ENCODE measurements around the gene SRP68.
"Not testable (repeated sequence)": the region's sequence is repeated elsewhere in the genome, so short reads cannot be mapped to it uniquely, and the experiment has no call there.

SRP68 gene

DNA sequence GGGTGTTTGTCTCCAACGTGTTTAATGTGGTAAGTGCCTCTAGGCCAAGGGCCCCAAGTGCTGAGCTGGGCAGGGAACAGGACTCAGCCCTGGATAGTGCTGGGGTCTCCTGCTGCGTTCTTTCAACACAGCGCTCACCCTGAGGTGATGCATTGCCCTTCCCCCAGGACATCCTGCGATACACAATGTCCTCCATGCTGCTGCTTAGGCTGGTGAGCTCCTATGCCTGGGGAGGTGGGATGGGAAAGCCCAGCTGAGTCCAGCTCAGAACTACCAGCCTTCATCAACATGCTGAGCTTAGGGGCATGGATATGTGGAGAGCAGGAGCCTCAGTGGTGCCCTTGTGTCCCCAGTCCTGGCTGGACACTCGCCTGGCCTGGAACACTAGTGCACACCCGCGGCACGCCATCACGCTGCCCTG, 7.2 kb upstream of the SRP68 start:
- no peak overlapping the region for H3K4me3 ChIP-seq (replicated peaks; ENCODE audit: insufficient read depth, low read length)
- TF ChIP-seq GABPA (IDR thresholded peaks at IDR 0.05; ENCODE audit: low read depth): no peak
- peak; percentile 52; the same call in 1 of the 2 replicates for TF ChIP-seq POLR2AphosphoS5 (IDR thresholded peaks at IDR 0.05; ENCODE audit: low read depth)
- TF ChIP-seq SPI1 (IDR thresholded peaks at IDR 0.05; ENCODE audit: borderline replicate concordance, low read depth): no peak
- TF ChIP-seq, protein P1, sequence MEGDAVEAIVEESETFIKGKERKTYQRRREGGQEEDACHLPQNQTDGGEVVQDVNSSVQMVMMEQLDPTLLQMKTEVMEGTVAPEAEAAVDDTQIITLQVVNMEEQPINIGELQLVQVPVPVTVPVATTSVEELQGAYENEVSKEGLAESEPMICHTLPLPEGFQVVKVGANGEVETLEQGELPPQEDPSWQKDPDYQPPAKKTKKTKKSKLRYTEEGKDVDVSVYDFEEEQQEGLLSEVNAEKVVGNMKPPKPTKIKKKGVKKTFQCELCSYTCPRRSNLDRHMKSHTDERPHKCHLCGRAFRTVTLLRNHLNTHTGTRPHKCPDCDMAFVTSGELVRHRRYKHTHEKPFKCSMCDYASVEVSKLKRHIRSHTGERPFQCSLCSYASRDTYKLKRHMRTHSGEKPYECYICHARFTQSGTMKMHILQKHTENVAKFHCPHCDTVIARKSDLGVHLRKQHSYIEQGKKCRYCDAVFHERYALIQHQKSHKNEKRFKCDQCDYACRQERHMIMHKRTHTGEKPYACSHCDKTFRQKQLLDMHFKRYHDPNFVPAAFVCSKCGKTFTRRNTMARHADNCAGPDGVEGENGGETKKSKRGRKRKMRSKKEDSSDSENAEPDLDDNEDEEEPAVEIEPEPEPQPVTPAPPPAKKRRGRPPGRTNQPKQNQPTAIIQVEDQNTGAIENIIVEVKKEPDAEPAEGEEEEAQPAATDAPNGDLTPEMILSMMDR (IDR thresholded peaks at IDR 0.05; ENCODE audit: insufficient read depth, low read length): no peak
- TF ChIP-seq, protein P2, sequence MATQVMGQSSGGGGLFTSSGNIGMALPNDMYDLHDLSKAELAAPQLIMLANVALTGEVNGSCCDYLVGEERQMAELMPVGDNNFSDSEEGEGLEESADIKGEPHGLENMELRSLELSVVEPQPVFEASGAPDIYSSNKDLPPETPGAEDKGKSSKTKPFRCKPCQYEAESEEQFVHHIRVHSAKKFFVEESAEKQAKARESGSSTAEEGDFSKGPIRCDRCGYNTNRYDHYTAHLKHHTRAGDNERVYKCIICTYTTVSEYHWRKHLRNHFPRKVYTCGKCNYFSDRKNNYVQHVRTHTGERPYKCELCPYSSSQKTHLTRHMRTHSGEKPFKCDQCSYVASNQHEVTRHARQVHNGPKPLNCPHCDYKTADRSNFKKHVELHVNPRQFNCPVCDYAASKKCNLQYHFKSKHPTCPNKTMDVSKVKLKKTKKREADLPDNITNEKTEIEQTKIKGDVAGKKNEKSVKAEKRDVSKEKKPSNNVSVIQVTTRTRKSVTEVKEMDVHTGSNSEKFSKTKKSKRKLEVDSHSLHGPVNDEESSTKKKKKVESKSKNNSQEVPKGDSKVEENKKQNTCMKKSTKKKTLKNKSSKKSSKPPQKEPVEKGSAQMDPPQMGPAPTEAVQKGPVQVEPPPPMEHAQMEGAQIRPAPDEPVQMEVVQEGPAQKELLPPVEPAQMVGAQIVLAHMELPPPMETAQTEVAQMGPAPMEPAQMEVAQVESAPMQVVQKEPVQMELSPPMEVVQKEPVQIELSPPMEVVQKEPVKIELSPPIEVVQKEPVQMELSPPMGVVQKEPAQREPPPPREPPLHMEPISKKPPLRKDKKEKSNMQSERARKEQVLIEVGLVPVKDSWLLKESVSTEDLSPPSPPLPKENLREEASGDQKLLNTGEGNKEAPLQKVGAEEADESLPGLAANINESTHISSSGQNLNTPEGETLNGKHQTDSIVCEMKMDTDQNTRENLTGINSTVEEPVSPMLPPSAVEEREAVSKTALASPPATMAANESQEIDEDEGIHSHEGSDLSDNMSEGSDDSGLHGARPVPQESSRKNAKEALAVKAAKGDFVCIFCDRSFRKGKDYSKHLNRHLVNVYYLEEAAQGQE (IDR thresholded peaks at IDR 0.05; ENCODE audit: insufficient replicate concordance, low read depth): no peak
- H3K27ac ChIP-seq (replicated peaks): no peak overlapping the region
- DNase-seq (ENCODE audit: low read depth in 1 of 2, low spot score in 1 of 2): no peak
- H3K27me3 ChIP-seq (ENCODE audit: insufficient read depth, poor library complexity, severe bottlenecking): peaks cover 48% of the 10 kb centered on the region

DNA sequence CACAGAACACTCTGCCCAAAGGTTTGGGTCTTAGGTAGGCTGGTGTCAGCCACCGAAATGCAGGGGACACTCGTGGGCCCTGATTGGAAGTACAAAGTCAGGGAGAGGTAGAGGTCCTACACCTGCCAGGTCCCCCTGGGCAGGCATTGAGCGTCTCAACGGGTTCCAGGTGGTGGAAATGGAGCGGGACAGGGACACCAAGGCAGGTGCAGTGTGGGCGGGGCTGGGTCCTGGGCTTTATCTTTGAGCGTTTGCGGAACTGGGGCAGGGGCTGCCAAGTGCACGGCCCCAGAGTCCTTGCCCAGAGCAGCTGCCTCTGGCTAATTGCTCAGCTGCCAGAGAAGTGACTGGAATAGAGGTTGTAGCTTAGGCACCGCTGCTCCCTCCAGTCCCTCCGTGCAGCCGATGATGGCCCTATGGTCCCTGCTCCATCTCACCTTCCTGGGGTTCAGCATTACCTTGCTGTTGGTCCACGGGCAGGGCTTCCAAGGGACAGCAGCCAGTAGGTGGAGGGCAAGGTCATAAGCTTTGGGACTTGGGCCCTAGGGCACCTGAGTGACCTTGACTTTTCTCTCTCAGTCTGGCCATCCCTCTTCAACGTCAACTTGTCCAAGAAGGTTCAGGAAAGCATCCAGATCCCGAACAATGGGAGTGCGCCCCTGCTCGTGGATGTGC, 6.7 kb upstream of the SRP68 start, which contains the start of gene ZACN:
Gene ZACN, plus strand, starts transcription at position 323 of the 675 bp plus-strand sequence. Its CDS starts 83 bp downstream, at position 406.
- Histone ChIP-seq H3K27me3 (ENCODE audit: insufficient read depth, poor library complexity, severe bottlenecking) (peaks cover 53% of the 10 kb centered on the region), H3K27ac (replicated peaks) (no peak within 1 kb of the TSS), H3K4me3 (replicated peaks; ENCODE audit: insufficient read depth, low read length) (no peak within 1 kb of the TSS)
- 0 out of 2 replicates have a peak, but pooled peaks have one; percentile 4 for TF ChIP-seq POLR2AphosphoS5 (IDR thresholded peaks at IDR 0.05; ENCODE audit: low read depth)
- TF ChIP-seq SPI1 (IDR thresholded peaks at IDR 0.05; ENCODE audit: borderline replicate concordance, low read depth): no peak
- no peak for DNase-seq (ENCODE audit: low read depth in 1 of 2, low spot score in 1 of 2)

DNA sequence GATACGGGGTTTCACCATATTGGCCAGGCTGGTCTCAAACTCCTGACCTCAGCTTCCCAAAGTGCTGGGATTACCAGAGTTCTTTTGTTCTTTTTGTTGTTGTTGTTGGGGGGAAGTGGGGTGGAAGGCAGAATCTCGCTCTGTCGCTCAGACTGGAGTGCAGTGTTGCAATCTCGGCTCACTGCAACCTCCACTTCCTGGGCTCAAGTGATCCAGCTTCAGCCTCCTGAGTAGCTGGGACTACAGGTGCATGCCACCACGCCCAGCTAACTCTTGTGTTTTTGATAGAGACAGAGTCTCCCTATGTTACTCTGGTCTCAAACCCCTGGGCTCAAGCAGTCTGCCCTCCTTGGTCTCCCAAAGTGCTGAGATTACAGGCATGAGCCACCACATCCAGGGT, 6.1 kb upstream of the SRP68 start:
- peak; percentile 55 for TF ChIP-seq SPI1 (IDR thresholded peaks at IDR 0.05; ENCODE audit: borderline replicate concordance, low read depth)
- H3K27me3 ChIP-seq (ENCODE audit: insufficient read depth, poor library complexity, severe bottlenecking): peaks cover 57% of the 10 kb centered on the region
- H3K27ac ChIP-seq (replicated peaks); H3K4me3 ChIP-seq (replicated peaks; ENCODE audit: insufficient read depth, low read length): not testable (repeated sequence)
- DNase-seq (ENCODE audit: low read depth in 1 of 2, low spot score in 1 of 2): peak in 1 of 2 experiments; percentile 57

DNA sequence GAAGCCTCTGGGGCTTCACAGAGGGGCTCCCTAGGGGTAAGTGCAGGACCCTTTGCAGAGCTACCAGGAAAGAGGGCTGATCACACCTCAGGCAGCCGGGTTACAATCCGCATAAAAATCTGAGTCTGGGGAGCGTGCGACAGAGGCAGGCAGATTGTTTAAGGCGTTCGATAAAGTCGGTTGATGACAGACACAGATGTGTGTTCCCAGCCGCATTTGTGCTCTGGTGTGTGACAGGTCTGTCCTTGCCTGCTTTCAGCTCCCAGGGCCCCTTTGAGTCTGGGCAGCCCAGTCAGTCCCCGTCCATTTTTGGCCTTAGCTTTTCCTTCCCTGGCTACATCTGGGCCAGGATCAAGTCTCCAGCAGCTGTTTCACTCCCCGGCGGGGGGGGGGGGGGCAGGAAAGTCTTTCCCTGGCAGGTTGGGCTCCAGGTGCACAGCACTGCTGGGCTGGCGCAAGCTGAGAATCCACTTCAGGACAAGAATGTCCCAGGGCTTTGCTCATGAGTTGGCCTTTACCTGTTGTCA, 5.3 kb upstream of the SRP68 start:
- no peak overlapping the region for H3K27ac ChIP-seq (replicated peaks)
- no peak for DNase-seq (ENCODE audit: low read depth in 1 of 2, low spot score in 1 of 2)
- H3K4me3 ChIP-seq (replicated peaks; ENCODE audit: insufficient read depth, low read length): no peak overlapping the region
- TF ChIP-seq POLR2AphosphoS5 (IDR thresholded peaks at IDR 0.05; ENCODE audit: low read depth): no peak
- TF ChIP-seq, protein P2 (IDR thresholded peaks at IDR 0.05; ENCODE audit: insufficient replicate concordance, low read depth): no peak
- TF ChIP-seq SPI1 (IDR thresholded peaks at IDR 0.05; ENCODE audit: borderline replicate concordance, low read depth): no peak
- TF ChIP-seq, protein P1 (IDR thresholded peaks at IDR 0.05; ENCODE audit: insufficient read depth, low read length): no peak
- TF ChIP-seq GABPA (IDR thresholded peaks at IDR 0.05; ENCODE audit: low read depth): no peak
- peaks cover 57% of the 10 kb centered on the region for H3K27me3 ChIP-seq (ENCODE audit: insufficient read depth, poor library complexity, severe bottlenecking)
